WTC11 (cell line): ENCODE data around the gene ST6GALNAC3. TPM values are rescaled to one million over a fixed set of nuclear protein-coding genes. Genes with fewer than 3 reads are reported as not detected.

Experiments used
- ATAC-seq: fragments of 200-7000 bp; cut with Tn5 transposase; 2 replicates; pipeline ENCODE4 v1.10.0; 2021; ENCODE audit warnings: mild to moderate bottlenecking, moderate library complexity
- CTCF ChIA-PET: fragments of 300-600 bp; sonication (Branson Sonifier 250); formaldehyde crosslinking; loops from one replicate; lab custom pipeline; 2021; ENCODE audit warnings: antibody characterized with exemption; lab: Charles Lee
- POLR2A ChIA-PET: fragments of 350-600 bp; sonication (Branson Sonifier 250); formaldehyde crosslinking; loops from one replicate; lab custom pipeline; 2021; ENCODE audit warnings: antibody characterized with exemption; lab: Charles Lee
- DNase-seq: peaks from one replicate; pipeline ENCODE4 v3.0.0; 2021; ENCODE audit warnings: low spot score
- H3K27ac Mint-ChIP-seq: 2 replicates; pipeline ENCODE4 v1.8.0; 2021; ENCODE audit warnings: mixed read lengths
- H3K27me3 Mint-ChIP-seq: 2 replicates; pipeline ENCODE4 v1.8.0; 2021; ENCODE audit warnings: low read depth, mild to moderate bottlenecking, moderate library complexity, mixed read lengths
- H3K36me3 Mint-ChIP-seq: 2 replicates; pipeline ENCODE4 v1.8.0; 2021; ENCODE audit warnings: mixed read lengths
- H3K4me1 Mint-ChIP-seq: 2 replicates; pipeline ENCODE4 v1.8.0; 2022; ENCODE audit warnings: mixed read lengths
- H3K4me3 Mint-ChIP-seq: 2 replicates; pipeline ENCODE4 v1.8.0; 2021; ENCODE audit warnings: mild to moderate bottlenecking, moderate library complexity, mixed read lengths
- H3K9me3 Mint-ChIP-seq: 2 replicates; pipeline ENCODE4 v1.8.0; 2021; ENCODE audit warnings: mixed read lengths
- AR ChIP-seq: fragments of 250-450 bp; sonication (Bioruptor Pico); IDR thresholded peaks from 2 replicates; pipeline ENCODE4 v1.9.0; 2021; ENCODE audit warnings: mild to moderate bottlenecking
- CBFB ChIP-seq: sonication (generic); formaldehyde crosslinking; IDR thresholded peaks from 2 replicates; pipeline ENCODE4 v1.8.1; 2022; ENCODE audit warnings: mild to moderate bottlenecking, low read depth, missing genetic modification reagents
- CREB1 ChIP-seq: sonication (generic); formaldehyde crosslinking; IDR thresholded peaks from 2 replicates; pipeline ENCODE4 v1.8.0; 2023; ENCODE audit warnings: mild to moderate bottlenecking, missing genetic modification reagents
- CTCF ChIP-seq: fragments of 200-600 bp; IDR thresholded peaks from 2 replicates; pipeline ENCODE4 v1.8.0; 2022; ENCODE audit warnings: antibody characterized with exemption
- ELF4 ChIP-seq: sonication (generic); formaldehyde crosslinking; IDR thresholded peaks from 2 replicates; pipeline ENCODE4 v1.8.1; 2022; ENCODE audit warnings: low read depth, mild to moderate bottlenecking, moderate library complexity, missing genetic modification reagents
- EMX1 ChIP-seq: fragments of 250-450 bp; sonication (Bioruptor Pico); IDR thresholded peaks from 2 replicates; pipeline ENCODE4 v1.8.0; 2021; ENCODE audit warnings: mild to moderate bottlenecking
- FOXJ3 ChIP-seq: sonication (generic); formaldehyde crosslinking; IDR thresholded peaks from 2 replicates; pipeline ENCODE4 v1.9.0; 2021; ENCODE audit warnings: missing genetic modification reagents, mild to moderate bottlenecking, borderline replicate concordance
- GRHL2 ChIP-seq: fragments of 250-450 bp; sonication (Bioruptor Pico); IDR thresholded peaks from 2 replicates; pipeline ENCODE4 v1.8.0; 2022; ENCODE audit warnings: mild to moderate bottlenecking, moderate library complexity; ENCODE audit not compliant: insufficient replicate concordance, severe bottlenecking
- IRF2 ChIP-seq: sonication (generic); formaldehyde crosslinking; IDR thresholded peaks from 2 replicates; pipeline ENCODE4 v1.8.0; 2022; ENCODE audit warnings: low read depth, missing genetic modification reagents, borderline replicate concordance
- JUN ChIP-seq: sonication (generic); formaldehyde crosslinking; IDR thresholded peaks from 2 replicates; pipeline ENCODE4 v1.8.0; 2023; ENCODE audit warnings: mild to moderate bottlenecking, missing genetic modification reagents
- MXD4 ChIP-seq: fragments of 250-450 bp; sonication (Bioruptor Pico); IDR thresholded peaks from 2 replicates; pipeline ENCODE4 v1.8.0; 2021; ENCODE audit warnings: mild to moderate bottlenecking, moderate library complexity, borderline replicate concordance
- PRDM15 ChIP-seq: sonication (generic); formaldehyde crosslinking; IDR thresholded peaks from 2 replicates; pipeline ENCODE4 v1.8.0; 2022; ENCODE audit warnings: missing genetic modification reagents
- SMAD4 ChIP-seq: sonication (generic); formaldehyde crosslinking; IDR thresholded peaks from 2 replicates; pipeline ENCODE4 v1.8.0; 2022; ENCODE audit warnings: mild to moderate bottlenecking, missing genetic modification reagents
- ZNF232 ChIP-seq: sonication (generic); formaldehyde crosslinking; IDR thresholded peaks from 2 replicates; pipeline ENCODE4 v1.8.0; 2022; ENCODE audit warnings: mild to moderate bottlenecking, missing genetic modification reagents
- ZNF396 ChIP-seq: fragments of 250-450 bp; sonication (Bioruptor Pico); IDR thresholded peaks from 2 replicates; pipeline ENCODE4 v1.8.0; 2021; ENCODE audit warnings: mild to moderate bottlenecking, moderate library complexity, borderline replicate concordance
- ZNF425 ChIP-seq: fragments of 250-450 bp; sonication (Bioruptor Pico); conservative IDR thresholded peaks from 2 replicates; pipeline ENCODE4 v1.9.0; 2021; ENCODE audit warnings: mild to moderate bottlenecking
- total RNA-seq: library from RNA; stranded (reverse); gene quantifications from 3 replicates; pipeline ENCODE4 v1.2.3, GENCODE V29; 2021
- TF ChIP-seq, protein P1 (sequence below): sonication (generic); formaldehyde crosslinking; IDR thresholded peaks from 2 replicates; pipeline ENCODE4 v1.8.1; 2022; ENCODE audit warnings: mild to moderate bottlenecking, missing genetic modification reagents, moderate library complexity, borderline replicate concordance
- TF ChIP-seq, protein P2 (sequence below): fragments of 250-450 bp; sonication (Bioruptor Pico); IDR thresholded peaks from 2 replicates; pipeline ENCODE4 v2.1.2; 2022; ENCODE audit warnings: mild to moderate bottlenecking, moderate library complexity
- TF ChIP-seq, protein P3 (sequence below): sonication (generic); formaldehyde crosslinking; IDR thresholded peaks from 2 replicates; pipeline ENCODE4 v1.8.1; 2022; ENCODE audit warnings: mild to moderate bottlenecking, moderate library complexity, missing genetic modification reagents

ST6GALNAC3 gene
- total RNA-seq, 1 experiment from 2014 or later, result 11.9 TPM

- TF ChIP-seq, protein P1, sequence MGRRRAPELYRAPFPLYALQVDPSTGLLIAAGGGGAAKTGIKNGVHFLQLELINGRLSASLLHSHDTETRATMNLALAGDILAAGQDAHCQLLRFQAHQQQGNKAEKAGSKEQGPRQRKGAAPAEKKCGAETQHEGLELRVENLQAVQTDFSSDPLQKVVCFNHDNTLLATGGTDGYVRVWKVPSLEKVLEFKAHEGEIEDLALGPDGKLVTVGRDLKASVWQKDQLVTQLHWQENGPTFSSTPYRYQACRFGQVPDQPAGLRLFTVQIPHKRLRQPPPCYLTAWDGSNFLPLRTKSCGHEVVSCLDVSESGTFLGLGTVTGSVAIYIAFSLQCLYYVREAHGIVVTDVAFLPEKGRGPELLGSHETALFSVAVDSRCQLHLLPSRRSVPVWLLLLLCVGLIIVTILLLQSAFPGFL (CRISPR knock-in tag), result no peak
- no peak for TF ChIP-seq ZNF425 (CRISPR knock-in tag)
- TF ChIP-seq, protein P2, sequence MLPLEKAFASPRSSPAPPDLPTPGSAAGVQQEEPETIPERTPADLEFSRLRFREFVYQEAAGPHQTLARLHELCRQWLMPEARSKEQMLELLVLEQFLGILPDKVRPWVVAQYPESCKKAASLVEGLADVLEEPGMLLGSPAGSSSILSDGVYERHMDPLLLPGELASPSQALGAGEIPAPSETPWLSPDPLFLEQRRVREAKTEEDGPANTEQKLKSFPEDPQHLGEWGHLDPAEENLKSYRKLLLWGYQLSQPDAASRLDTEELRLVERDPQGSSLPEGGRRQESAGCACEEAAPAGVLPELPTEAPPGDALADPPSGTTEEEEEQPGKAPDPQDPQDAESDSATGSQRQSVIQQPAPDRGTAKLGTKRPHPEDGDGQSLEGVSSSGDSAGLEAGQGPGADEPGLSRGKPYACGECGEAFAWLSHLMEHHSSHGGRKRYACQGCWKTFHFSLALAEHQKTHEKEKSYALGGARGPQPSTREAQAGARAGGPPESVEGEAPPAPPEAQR (CRISPR knock-in tag), result no peak
- TF ChIP-seq CBFB (CRISPR knock-in tag), result no peak
- TF ChIP-seq EMX1, result no peak
- TF ChIP-seq ZNF232, result no peak
- TF ChIP-seq CTCF, result no peak
- no peak for TF ChIP-seq ZNF396 (CRISPR knock-in tag)
- no peak for TF ChIP-seq GRHL2
- no peak for TF ChIP-seq MXD4 (CRISPR knock-in tag)
- TF ChIP-seq PRDM15, result no peak
- TF ChIP-seq, all 79 proteins: peak for 0
Measured at GRCh38 chr1:76374086-76374485, 299.5 kb downstream of the ST6GALNAC3 start (continued).

DNA sequence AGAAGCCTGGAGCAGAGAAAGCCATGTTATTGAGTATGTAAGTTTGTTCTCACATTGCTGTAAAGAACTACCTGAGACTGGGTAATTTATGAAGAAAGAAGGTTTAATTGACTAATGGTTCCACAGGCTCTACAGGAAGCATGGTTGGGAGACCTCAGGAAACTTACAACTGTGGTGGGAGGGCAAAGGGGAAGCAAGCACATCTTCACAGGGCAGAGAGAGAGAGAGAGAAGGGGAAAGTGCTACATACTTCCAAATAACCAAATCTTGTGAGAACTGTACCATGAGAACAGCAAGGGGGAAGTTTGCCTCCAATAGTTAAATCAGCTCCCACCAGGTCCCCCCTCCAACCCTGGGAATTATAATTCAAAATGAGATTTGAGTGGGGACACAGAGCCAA, 302.7 kb downstream of the ST6GALNAC3 start:
- CTCF ChIA-PET, result no interaction called here
- Mint-ChIP-seq H3K9me3 (peaks cover 9% of the 10 kb centered on the region; the same call in 1 of the 2 replicates), H3K36me3 (peaks cover 3% of the 10 kb centered on the region), H3K27me3 (no peaks in the 10 kb centered on the region), H3K4me1 (peaks cover 47% of the 10 kb centered on the region), H3K4me3 (no peak overlapping the region), H3K27ac (no peak overlapping the region)
- DNase-seq (no peak), ATAC-seq (no peak)
- TF ChIP-seq ELF4 (CRISPR knock-in tag) (no peak), SMAD4 (CRISPR knock-in tag) (no peak), CREB1 (no peak), IRF2 (CRISPR knock-in tag) (no peak), JUN (no peak), AR (no peak), FOXJ3 (CRISPR knock-in tag) (no peak)
- TF ChIP-seq, protein P3, sequence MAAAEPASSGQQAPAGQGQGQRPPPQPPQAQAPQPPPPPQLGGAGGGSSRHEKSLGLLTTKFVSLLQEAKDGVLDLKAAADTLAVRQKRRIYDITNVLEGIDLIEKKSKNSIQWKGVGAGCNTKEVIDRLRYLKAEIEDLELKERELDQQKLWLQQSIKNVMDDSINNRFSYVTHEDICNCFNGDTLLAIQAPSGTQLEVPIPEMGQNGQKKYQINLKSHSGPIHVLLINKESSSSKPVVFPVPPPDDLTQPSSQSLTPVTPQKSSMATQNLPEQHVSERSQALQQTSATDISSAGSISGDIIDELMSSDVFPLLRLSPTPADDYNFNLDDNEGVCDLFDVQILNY (CRISPR knock-in tag), result no peak
- POLR2A ChIA-PET, result no interaction called here
